HG03159 (cell line): ENCODE data around the gene FARP1.

Source experiments
- ATAC-seq: cut with Tn5 transposase; IDR thresholded peaks from one replicate; pipeline ENCODE4 v1.9.1; 2021; ENCODE audit warnings: mild to moderate bottlenecking, moderate library complexity; ENCODE audit not compliant: unreplicated experiment

FARP1 gene

DNA sequence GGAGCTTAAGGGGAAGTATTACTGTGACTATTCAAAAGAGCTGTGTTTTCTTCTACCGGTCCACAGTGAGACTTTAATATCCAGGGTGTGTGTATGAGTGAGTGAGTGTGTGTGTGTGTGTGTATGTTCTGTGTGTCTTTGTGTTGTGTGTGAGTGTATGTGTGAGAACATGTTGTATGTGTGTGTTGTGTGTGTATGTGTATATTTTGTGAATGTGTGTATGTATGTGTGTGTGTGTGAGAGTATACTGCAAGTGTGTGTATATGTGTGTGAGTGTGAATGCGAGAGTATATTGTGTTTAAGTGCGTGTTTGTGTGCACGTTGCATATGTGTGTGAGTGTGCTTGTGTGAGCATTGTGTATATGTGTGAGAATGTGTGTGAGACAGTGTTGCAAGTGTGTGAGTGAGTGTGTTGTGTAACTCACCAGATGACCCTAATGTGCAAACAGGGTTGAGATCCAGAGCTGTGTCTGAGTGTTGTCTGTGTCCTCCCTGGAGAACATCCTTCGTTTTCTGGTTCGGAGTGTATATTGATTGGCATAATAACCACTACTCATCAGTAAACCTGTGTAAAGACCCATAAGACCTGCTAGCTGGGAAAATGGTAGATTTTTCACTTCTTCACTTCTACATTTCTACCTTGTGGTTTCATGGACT lies 135.3 kb downstream of the FARP1 start:
- ATAC-seq, result no peak

- ATAC-seq, result no peak
These were observed 136.7 kb downstream of the FARP1 start for GRCh38 chr13:98279473-98280175.

DNA sequence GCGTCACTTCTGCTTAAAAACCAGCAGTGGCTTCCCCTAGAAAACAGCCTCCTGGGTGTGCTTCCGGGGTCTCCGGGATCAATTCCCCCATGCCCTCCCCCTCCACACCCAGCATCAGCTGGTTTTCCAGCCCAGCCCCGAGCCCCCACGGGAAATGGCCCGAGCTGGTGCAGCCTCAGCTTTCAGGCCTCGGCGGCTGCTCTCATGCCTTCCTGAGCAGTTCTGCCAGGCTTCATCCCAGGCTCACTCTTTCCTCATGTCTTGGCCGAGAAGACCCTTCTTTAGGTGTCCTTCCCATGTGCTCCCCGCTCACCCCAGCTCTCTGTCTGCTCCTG lies 137.2 kb downstream of the FARP1 start:
- ATAC-seq, result no peak

- ATAC-seq, result no peak
These were observed 141.8 kb downstream of the FARP1 start for GRCh38 chr13:98284679-98285078.

DNA sequence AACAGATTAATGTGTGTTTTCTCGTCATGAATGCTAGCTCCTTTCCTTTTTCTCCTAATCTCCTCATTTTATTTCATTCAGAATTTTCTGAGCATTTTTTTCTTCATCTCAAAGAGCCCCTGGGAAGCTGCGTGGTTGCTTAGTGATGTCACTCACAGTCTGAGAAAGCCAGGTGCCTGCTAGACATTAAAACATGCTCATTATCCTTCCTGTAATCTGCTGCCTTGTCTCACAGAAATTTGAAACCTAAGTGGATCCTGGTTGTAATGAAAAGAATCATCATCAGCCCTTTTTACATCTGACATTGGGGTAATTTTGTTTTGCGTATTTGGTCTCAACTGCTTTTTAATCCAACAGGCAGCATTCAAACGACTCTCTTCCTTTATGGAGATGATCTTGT lies 142.4 kb downstream of the FARP1 start:
- ATAC-seq, result no peak

GRCh38 chr13:98285852-98286594 lies 143.1 kb downstream of the FARP1 start:
- ATAC-seq, result no peak

GRCh38 chr13:98286799-98287198 lies 143.9 kb downstream of the FARP1 start:
- ATAC-seq, result no peak

- no peak for ATAC-seq
These were observed 145.3 kb downstream of the FARP1 start for GRCh38 chr13:98288211-98288610.

DNA sequence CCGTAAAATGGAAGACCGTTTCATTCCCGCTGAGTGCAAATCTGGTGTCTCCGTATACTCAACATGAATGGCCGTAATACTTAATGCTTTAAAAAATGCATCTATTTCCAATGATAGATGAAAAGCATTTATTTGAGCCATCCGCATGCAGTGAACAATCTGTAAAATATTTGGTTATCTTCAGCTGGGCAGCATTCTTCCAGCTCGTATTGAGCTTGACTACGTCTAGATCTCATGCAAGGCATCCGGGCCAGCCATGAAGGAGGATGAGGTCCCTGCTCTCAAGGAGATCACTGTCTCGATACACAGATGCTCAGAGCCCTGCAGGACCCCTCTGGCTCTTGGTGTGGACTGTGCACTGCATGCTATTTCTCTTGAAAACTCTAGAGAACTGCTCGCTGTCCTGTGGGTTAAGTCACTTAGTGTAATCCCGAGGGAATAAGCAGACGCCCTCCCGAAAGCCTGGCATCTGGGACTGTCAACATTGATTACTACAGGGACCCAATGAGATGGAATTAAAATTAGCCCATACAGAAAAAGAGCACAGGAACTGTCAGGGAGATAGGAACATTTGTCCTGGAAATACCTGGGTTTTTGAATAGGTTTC lies 146.5 kb downstream of the FARP1 start:
- ATAC-seq, result no peak

- ATAC-seq, result no peak
These were observed 147.4 kb downstream of the FARP1 start for GRCh38 chr13:98290261-98290660.

GRCh38 chr13:98291658-98292057 lies 148.8 kb downstream of the FARP1 start:
- ATAC-seq, result no peak

DNA sequence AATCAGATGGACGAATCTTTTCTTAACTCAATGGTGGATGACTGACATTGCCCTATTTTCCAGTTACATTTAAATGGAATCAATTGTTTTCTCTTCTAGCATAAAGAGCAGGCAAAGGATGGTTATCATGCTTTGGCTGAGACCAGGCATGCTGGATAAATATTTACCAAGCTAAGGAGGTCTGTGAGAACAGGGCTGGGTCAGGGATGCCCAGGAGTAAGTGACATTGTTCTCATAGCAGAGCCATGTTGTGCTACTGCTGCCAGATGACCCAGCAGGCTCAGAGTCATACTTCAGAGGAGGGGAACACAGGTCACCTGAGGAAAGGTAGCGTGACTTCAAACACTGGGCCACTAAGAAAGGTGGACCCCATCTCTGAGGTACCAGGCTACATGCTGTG lies 150.2 kb downstream of the FARP1 start:
- no peak for ATAC-seq

DNA sequence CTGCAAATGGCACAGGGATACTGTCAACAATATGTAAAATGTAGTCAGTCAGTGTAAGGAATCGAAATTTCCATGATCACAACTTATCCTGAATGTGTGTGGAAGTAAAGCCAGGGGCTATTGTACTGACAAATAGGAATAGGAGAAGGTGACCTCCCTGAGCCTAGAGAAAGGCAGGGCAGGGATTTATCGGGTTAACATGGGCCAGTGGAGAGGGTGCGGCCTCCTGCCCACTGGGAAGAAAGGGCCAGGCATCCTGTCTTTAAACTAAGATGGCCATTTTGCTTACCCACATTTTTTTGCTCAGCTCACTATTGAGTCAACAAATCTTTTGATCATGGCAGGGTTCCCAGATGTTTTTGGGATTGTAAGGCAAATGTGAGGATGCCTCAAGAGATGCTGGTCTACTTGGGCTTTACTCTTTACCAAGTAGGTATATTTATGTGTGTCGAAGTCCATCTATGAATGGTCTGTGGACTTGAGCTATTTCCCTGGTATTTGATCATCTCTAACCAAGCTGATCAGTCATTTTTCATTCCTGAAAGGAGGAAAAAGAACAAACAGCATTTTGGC lies 150.8 kb downstream of the FARP1 start:
- ATAC-seq, result no peak

GRCh38 chr13:98295371-98295770 lies 152.5 kb downstream of the FARP1 start:
- ATAC-seq, result no peak

DNA sequence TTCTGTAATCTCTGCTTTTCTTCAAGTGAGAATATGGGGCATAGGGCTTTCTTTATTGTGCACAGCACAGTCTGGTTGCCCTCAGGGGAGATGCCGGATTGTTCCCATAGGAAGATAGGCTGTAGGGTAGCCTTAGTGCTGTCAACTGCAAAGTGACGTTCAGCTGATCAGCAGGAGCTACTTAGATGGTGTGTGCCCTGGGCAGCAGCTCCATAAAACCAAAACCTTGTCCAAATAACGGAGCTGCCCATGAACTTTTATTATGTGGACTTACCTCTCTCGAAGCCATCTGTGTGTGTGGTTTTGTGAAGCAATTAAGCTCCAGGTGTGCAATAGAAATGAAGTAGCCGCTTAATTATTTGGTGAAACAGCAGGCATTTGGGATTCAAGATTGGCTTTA lies 154.2 kb downstream of the FARP1 start:
- no peak for ATAC-seq

- ATAC-seq, result no peak
These were observed 154.9 kb downstream of the FARP1 start for GRCh38 chr13:98297745-98298144.

GRCh38 chr13:98298599-98298998 lies 155.7 kb downstream of the FARP1 start:
- no peak for ATAC-seq

DNA sequence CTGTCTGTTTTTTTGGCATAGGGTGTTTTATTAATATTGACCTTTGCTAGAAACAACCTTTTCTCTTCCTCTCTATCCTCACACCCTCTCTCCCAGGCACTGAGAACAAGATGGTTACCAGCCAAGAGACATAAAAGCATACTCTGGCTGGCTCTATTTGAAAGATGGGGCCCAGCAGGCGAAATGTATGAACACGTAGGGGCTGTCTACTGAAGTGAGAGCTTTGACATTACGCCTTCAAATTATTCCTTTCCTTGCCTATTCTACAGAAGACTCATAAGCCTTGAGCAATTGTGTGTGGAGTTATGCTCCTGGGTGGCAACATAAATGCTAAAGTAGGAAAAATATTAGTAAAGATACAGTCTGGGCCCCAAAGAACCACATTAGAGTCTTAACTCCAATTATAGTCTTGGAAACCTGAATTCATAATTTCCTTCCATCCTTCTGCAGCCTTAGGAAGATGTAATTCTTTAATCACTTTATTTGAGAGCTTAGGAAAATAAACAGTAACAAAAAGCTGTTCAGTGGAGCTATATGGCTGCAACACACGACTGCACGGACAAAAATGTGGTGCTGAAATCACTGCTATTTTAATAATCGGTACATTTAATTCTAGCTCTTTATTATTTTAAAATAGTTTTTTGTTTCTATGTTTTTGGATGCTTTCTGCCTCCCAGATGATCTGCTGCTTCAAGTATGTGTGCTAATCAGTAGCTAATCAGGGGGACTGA lies 156.5 kb downstream of the FARP1 start:
- ATAC-seq, result no peak

DNA sequence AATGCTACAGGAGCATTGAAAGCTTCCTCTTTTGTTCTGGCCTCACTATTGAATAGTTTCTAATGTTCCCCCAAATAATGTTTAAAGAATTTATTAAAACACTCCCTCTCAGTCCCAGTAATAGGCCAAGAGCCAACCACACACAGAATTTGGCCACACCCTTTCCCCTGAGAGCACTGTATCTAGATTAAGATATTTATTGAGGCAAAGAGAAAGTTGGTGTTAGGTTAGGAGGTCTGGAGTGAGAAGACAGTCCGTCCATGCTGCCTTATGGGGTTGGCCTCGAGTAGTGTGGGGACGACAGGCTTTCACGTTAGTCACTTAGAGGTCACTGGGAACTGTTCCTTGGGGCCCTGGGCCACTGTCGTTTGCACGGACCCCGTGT lies 157.1 kb downstream of the FARP1 start:
- ATAC-seq, result no peak

DNA sequence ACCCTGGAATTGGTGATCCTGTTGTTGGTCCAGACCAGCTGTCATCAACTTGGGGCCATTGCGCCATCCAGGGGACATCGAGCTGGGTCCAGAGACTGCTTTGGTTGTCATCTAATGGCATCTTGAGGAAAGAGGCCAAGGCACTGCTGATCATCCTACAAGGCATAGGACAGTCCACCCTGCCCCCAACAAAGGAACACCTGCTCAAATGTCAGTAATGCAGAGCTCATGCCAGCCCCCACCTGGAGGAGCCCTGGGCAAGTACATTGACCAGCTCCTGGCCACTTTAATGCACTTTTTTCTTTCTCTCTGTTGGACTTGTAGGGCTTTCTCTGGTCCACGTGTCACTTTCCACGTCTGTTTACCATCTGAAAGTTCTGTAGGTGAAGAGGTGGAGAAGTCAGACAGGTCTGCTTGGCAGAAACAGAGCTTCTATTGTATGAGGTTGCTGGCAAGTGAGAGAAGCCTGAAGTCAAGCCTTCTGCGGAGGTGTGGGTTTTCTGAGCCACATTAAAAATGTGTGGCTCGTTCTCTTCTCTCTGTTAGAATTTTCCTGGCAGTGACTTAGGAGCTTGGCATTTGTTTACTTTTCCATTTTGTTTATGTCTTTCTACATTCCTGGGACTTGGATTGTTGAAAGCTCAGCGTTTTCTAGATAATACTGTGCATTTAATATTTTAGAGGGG lies 158.2 kb downstream of the FARP1 start:
- ATAC-seq, result no peak
